Type B pancreatic cell (in vitro differentiated cells): Measurements from ENCODE around the gene MICAL1. TPM values are rescaled to one million over a fixed set of nuclear protein-coding genes. Genes with fewer than 3 reads are reported as not detected.

Experiments
- DNase-seq: peaks from one replicate; pipeline ENCODE4 v3.0.0; 2021; ENCODE audit warnings: mixed read lengths; ENCODE audit not compliant: unreplicated experiment; ENCODE audit errors: extremely low spot score
- H3K27ac Mint-ChIP-seq: 2 replicates; pipeline ENCODE4 v1.8.0; 2021; ENCODE audit warnings: mild to moderate bottlenecking, mixed read lengths
- H3K27me3 Mint-ChIP-seq: 2 replicates; pipeline ENCODE4 v1.8.0; 2021; ENCODE audit warnings: mixed read lengths
- H3K36me3 Mint-ChIP-seq: 2 replicates; pipeline ENCODE4 v1.8.0; 2021; ENCODE audit warnings: mixed read lengths
- H3K4me1 Mint-ChIP-seq: one replicate; pipeline ENCODE4 v1.8.0; 2021; ENCODE audit warnings: mixed read lengths; ENCODE audit not compliant: unreplicated experiment
- H3K4me3 Mint-ChIP-seq: 2 replicates; pipeline ENCODE4 v1.8.0; 2021; ENCODE audit warnings: mild to moderate bottlenecking, mixed read lengths
- H3K9me3 Mint-ChIP-seq: 2 replicates; pipeline ENCODE4 v1.8.0; 2021; ENCODE audit warnings: mixed read lengths
- CTCF ChIP-seq: fragments of 200-600 bp; sonication (generic); conservative IDR thresholded peaks from 2 replicates; pipeline ENCODE4 v1.5.0; 2021; ENCODE audit warnings: antibody characterized with exemption, mild to moderate bottlenecking
- total RNA-seq: library from RNA; stranded (reverse); gene quantifications from 2 replicates; pipeline ENCODE4 v1.2.1, GENCODE V29; 2021; ENCODE audit warnings: low replicate concordance

Gene MICAL1
- total RNA-seq, 1 donor from 2014 or later: 49.7 TPM

- DNase-seq: no peak
- Mint-ChIP-seq H3K4me1 (peaks cover 3% of the 10 kb centered on the region), H3K27ac (no peak overlapping the region), H3K27me3 (no peaks in the 10 kb centered on the region), H3K9me3 (no peaks in the 10 kb centered on the region), H3K36me3 (peaks cover 8% of the 10 kb centered on the region), H3K4me3 (no peak overlapping the region)
- TF ChIP-seq CTCF: no peak
These were observed 37.9 kb downstream of the MICAL1 start for GRCh38 chr6:109417646-109418045.

- Mint-ChIP-seq H3K4me1 (no peaks in the 10 kb centered on the region), H3K36me3 (peaks cover 11% of the 10 kb centered on the region), H3K4me3 (no peak overlapping the region), H3K27ac (no peak overlapping the region), H3K27me3 (no peaks in the 10 kb centered on the region), H3K9me3 (no peaks in the 10 kb centered on the region)
- TF ChIP-seq CTCF: no peak
- DNase-seq: no peak
These were observed 44.5 kb downstream of the MICAL1 start for GRCh38 chr6:109411034-109411433.

- TF ChIP-seq CTCF: no peak
- Mint-ChIP-seq H3K27me3 (no peaks in the 10 kb centered on the region), H3K4me1 (no peaks in the 10 kb centered on the region), H3K4me3 (no peak overlapping the region), H3K27ac (no peak overlapping the region), H3K9me3 (no peaks in the 10 kb centered on the region), H3K36me3 (peaks cover 3% of the 10 kb centered on the region)
- DNase-seq: no peak
These were observed 49.4 kb downstream of the MICAL1 start for GRCh38 chr6:109406196-109406595.

GRCh38 chr6:109397020-109397419 is 58.6 kb downstream of the MICAL1 start:
- Mint-ChIP-seq H3K4me1 (no peaks in the 10 kb centered on the region), H3K4me3 (no peak overlapping the region), H3K9me3 (no peaks in the 10 kb centered on the region), H3K27ac (no peak overlapping the region), H3K36me3 (no peaks in the 10 kb centered on the region), H3K27me3 (no peaks in the 10 kb centered on the region)
- DNase-seq: no peak
- TF ChIP-seq CTCF: peak; percentile 25

GRCh38 chr6:109396046-109396718 is 59.4 kb downstream of the MICAL1 start:
- no peak for TF ChIP-seq CTCF
- H3K27me3 Mint-ChIP-seq: no peaks in the 10 kb centered on the region
- DNase-seq: no peak
- H3K9me3 Mint-ChIP-seq: no peaks in the 10 kb centered on the region
- no peak overlapping the region for H3K4me3 Mint-ChIP-seq
- H3K4me1 Mint-ChIP-seq: peaks cover 3% of the 10 kb centered on the region
- H3K36me3 Mint-ChIP-seq: no peaks in the 10 kb centered on the region
- H3K27ac Mint-ChIP-seq: no peak overlapping the region

Other genes starting within 250 kb of the MICAL1 start
- 230 and 298 TPM in 2 replicates for gene CD164, start 73.3 kb downstream of the MICAL1 start, total RNA-seq
- gene PPIL6, start 15.1 kb downstream of the MICAL1 start, total RNA-seq: 3.4 and 6.1 TPM in 2 replicates
- gene SMPD2, start 15.0 kb downstream of the MICAL1 start, total RNA-seq: 13.7 and 23.5 TPM in 2 replicates
- 7.7 and 10.6 TPM in 2 replicates for gene ZBTB24, start 27.4 kb upstream of the MICAL1 start, total RNA-seq
- gene AK9, start 235.4 kb upstream of the MICAL1 start, total RNA-seq: 6.6 and 8.1 TPM in 2 replicates
- 13.6 and 15.4 TPM in 2 replicates for gene FIG4, start 235.5 kb upstream of the MICAL1 start, total RNA-seq